ENCODE measurements around the gene VWA8.
"Not testable (repeated sequence)": the region's sequence is repeated elsewhere in the genome, so short reads cannot be mapped to it uniquely, and the experiment has no call there.

Gene VWA8

DNA sequence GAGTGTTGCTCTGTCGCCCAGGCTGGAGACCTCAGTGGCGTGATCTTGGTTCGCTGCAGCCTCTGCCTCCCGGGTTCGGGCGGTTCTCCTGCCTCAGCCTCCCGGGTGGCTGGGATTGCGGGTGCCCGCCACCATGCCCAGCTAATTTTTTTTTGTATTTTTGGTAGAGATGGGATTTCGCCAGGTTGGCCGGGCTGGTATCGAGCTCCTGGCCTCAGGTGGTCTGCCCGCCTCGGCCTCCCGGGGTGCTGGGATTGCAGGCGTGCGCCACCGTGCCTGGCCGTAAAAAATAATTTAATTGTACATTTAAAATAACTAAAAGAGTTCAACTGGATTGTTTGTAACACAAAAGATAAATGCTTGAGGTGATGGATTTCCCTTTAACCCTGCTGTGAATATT, 387.3 kb downstream of the VWA8 start:
- not testable (repeated sequence) for DNase-seq

- DNase-seq: not testable (repeated sequence)
Measured at GRCh38 chr13:41571817-41572340, 389.0 kb downstream of the VWA8 start.

DNA sequence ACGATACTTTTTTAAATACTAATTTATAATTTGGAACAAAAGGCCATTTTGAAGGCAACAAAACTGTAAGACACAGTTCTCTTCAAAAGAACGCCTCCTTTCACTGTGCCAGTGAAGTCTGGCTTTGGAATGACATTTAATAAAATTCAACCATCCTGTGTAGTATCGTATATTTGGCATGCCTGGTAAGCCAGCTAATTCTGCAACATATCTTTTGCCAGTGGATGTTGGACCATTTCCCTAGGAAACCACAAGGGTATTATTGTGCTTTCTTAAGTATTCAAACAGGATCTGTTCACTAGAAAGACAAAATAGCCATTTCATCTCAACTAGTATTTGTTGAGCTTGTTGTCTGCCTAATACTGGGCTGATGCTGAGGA, 391.9 kb downstream of the VWA8 start:
- DNase-seq: no peak

DNA sequence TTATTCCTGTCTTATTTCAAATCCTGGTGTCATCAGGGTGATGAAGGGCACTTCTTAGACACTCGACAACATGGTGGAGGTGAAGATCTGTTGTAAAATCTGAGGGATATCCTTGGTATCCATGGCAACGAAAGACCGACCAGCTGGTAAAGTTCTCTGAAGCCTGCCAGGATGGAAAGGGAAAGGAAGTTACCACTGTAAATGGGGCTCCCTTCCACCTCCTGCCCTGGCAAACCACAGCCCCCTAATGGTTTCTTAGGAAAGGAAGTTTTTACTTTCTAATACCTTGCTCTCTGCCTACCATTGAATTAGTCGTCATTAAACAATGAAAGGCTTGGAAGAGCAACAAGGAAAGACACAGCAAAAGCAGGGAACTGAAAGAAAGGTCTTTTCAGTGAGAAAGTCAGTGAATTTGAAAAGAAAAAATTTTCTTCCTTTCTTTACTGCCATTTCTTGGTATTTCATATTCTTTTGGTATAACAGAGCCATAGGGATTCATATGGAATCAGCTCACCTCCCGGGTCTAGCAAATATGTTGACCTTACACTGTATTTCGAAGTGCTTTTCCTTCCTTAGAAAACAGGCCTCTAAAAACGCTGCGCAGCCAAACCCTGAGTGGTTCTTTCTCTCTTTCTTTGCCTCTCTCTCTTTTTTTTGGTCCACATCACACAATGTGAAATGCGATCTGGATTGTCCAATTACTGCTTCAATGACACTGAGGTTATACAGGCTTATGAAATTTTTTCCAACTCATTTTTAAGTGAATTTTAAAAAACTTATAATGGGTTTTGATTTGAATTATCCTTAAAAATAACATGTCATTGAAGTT, 392.6 kb downstream of the VWA8 start:
- DNase-seq: no peak

- DNase-seq: no peak
Measured at GRCh38 chr13:41567363-41567762, 393.5 kb downstream of the VWA8 start.

GRCh38 chr13:41565846-41566245, 395.1 kb downstream of the VWA8 start:
- no peak for DNase-seq

DNA sequence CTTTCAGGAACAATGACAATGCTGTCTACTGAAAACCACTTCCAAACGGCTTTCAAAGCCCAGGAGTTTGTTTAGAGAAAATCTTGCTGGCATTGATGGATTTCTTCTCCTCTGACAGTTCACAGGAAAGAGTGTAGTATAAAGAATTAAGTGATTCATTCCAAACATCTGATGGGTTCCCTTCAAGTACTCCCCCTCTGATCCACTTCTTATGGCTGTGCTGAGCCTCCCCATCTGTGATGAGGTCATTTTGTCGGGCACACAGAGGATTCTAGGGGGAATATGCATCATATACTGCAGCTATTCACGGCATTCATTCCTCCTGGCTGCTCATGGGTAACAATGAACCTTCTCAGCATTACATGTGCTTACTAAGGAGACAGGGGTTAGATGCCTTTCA, 395.7 kb downstream of the VWA8 start:
- no peak for DNase-seq

- no peak for DNase-seq
Measured at GRCh38 chr13:41563984-41564365, 396.9 kb downstream of the VWA8 start.

GRCh38 chr13:41563341-41563983, 397.4 kb downstream of the VWA8 start:
- DNase-seq: no peak

DNA sequence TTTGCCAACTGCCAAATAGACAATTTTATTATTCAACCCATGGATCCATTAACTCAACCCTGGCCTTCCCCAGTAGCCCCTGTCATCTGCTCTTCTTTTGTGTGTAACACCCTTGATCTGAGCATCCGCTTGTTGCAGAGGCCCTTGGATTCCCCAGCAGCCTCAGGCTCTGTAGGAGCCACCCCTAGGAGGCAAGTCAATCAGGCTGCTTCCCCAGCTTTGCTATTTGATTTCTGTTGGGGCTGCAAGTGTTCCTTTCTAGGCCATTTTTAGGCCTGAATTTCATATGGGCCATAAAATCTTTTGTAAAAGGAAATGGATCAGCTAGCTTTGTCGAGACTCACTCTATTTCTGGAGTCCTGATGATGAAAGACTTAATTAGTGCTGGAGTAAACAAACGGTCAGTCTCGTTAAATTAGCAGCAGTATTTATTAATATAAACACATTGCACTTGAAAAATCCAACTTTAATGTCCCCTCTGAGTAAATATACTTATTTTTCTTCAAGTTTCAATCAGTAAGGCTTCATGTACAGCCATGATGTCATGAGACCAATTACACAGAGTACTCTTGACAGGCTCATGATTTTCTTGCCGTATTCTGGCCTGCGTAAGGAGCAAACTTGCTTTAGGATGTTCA, 398.2 kb downstream of the VWA8 start:
- no peak for DNase-seq

- peak; percentile 20 for DNase-seq
Measured at GRCh38 chr13:41562083-41562482, 398.8 kb downstream of the VWA8 start.

DNA sequence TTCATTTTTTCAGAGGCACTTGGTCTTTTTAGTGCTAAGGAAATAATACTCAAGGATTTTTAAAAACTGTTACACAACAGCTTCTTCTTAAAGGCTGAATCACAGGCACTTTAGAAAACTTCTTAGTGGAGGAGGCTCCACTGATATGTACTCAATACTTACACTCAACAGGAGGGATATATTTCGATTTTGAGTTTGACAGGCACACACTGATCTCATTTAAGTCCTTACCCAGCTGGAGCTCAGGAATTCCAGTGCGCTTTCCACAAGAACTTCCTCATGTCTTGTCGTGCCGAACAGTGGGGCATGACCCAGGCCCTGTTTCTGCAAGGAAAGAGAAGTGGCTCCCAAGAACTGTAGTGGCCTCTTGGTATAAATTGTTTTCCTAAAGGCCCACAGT, 399.7 kb downstream of the VWA8 start:
- DNase-seq: no peak

DNA sequence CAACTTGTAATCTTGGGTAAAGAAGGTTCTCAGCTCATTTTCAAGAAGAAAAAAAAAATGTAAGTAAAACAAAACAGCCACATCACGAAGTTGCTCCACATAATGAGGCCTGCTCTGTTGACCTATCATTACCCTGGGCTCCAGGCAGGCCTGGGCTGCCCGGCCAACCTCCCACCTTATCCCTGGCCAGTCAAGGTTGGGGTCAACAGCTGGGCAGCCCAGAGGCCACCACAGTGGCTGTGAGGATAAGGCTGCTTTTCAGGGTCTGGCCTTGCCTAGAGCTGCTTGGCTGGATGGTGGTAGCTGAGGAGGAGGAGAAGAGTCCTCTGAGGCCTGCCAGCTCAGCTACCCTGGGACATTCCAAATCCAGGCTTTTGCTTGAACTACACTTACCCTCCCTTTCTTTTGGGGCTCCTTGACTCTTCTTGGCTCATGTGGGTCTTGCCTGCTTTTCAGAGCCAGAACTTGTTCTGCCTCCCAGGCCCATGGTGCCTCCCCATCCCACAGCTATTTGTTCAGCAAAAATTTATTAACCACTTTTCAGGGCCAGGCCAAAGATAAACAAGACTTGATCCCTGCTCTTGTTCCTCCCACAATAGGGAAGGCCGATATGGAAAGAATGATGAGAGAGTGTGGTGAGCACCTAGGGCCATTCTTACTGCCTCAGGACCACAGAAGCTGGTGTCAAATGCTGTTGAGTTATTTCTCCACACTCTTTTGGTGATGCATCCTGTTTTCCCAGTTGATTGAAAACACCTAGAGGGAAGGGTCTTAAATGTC, 401.9 kb downstream of the VWA8 start:
- DNase-seq: no peak

- no peak for DNase-seq
Measured at GRCh38 chr13:41557719-41558118, 403.2 kb downstream of the VWA8 start.

- no peak for DNase-seq
Measured at GRCh38 chr13:41554626-41555386, 406.1 kb downstream of the VWA8 start.

DNA sequence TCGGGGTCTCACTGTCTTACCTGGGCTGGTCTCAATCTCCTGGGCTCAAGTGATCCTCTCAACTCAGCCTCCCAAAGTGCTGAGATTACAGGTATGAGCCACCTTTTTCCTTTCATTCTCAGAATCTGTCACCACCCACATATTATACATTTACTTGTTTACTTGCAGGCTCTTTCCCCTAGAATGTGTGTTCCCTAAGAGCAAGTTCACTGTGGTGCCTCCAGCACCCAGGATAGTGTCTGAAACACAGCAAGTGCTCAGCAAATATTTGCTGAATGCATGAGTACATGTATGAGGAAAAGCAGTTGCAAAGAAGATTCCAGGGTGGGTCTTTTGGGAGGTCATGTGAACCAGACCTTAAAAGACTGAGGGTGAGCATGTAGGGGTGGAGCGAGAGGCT, 406.7 kb downstream of the VWA8 start:
- DNase-seq: no peak

DNA sequence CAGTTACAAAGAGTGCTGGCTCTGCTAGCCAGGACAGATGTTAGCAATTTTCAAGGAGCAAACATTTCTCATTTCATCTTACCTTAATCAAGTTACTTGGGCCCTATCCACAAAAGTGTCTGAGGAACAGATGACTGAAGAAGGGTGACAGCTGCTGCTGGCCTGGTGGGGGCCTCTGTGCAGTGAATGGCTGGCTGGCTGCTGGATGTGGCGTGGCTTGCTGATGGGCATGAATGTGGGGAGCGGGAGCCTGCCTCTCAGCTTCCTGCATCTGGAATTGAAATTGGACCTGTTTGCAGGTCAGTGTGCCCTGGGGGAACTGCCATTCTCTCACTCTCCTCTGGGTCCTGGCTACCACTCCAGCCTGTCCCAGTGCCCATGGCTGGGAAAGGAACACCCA, 408.9 kb downstream of the VWA8 start:
- no peak for DNase-seq

DNA sequence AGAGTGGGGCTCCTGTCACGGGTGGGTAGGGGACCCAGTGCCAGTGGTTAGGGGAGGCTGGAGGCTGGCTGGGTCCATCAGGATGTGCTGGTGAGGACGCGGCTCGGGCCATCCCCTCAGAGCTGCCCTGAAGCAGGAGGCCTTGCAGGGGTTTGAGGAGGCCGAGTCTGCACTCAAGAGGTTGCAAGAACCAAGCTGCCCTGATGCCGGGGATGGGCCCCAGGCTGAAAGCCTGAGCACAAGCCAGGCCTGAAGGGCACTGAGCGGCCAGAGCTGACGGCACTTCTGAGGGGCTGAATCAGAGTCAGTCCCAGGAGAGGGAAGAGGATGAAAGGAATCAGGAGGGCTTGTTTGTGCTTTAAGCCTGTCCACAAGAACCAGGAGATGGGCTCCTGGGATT, 410.6 kb downstream of the VWA8 start:
- DNase-seq: no peak

DNA sequence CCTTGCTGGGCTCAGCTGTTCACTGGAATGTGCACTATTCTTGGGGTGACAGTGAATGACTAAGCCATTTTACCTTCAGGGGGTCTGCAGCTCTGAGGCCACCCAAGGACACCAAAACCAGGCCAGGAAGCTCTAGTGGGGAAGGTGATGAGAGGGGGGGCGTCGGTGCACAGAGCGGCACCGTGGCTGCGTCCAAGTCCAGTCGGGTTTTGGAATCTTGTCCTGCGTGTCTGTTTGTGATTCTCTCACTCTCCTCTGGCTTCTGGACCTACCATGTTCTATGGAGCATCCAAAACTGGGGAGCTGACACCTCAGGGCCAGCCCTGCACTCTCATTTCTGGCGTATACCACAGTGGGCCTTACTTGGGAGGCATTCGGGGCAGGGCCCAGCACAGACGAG, 411.4 kb downstream of the VWA8 start:
- DNase-seq: no peak

GRCh38 chr13:41548910-41549309, 412.0 kb downstream of the VWA8 start:
- DNase-seq: no peak

GRCh38 chr13:41548031-41548430, 412.9 kb downstream of the VWA8 start:
- no peak for DNase-seq

DNA sequence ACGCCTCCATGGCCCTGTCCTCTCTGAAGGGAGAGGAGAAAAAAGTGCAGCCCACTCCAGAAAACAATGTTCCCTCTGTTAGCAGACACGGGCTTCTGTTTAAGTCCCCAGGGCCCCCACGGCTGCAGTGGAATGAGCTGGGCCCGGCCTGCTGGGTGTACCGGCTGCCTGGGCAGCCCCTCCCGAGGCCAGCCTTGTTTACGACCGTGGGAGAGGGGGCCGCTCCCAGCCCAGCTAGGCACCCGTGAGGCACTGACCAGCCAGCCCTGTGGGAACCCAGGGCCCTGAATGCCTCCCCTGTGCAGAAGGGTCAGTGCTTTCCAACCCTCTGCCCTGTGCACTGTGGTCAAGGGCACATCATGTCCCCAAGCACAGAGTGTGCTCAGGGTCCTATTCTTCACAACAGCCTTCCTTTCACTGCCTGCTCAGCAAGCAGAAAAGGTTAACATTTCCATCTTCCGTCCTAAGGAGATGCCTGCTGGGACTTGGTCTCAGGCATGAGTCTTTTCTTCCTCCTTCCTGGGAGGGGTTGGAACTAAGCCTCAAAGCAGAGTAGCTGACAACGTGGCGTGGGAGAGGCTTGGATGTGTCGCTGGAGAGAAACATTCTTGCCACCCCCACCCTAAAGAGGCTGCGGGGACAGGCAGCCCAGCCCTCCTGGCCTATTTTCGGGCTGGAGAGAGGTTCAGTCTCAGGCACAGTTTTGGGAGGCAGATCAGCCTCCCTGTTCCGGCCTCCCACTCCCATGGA, 413.5 kb downstream of the VWA8 start:
- no peak for DNase-seq

All from NCI-H1694 (cell line).